ENCODE data around the gene MRPS31. TPM values are rescaled to one million over a fixed set of nuclear protein-coding genes. Genes with fewer than 3 reads are reported as not detected.
A peak's percentile ranks its signal among the peaks of the same experiment; 100 is the strongest.

MRPS31 gene
- total RNA-seq, 1 experiment from 2014 or later: 37.0 TPM

GRCh38 chr13:40803316-40803715 lies 32.3 kb upstream of the MRPS31 start:
- Histone ChIP-seq H3K27me3 (replicated peaks; ENCODE audit: control insufficient read depth, insufficient read depth, low read length) (no peaks in the 10 kb centered on the region), H3K4me3 (ENCODE audit: low read depth, low read length) (no peak overlapping the region), H3K4me1 (peaks cover 4% of the 10 kb centered on the region; the same call in 1 of the 2 replicates), H3K9me3 (no peaks in the 10 kb centered on the region), H3K36me3 (ENCODE audit: control insufficient read depth, insufficient read depth, low read length) (peaks cover 2% of the 10 kb centered on the region)
- BruUV-seq (replicated peaks): no TSS peak
- no peaks in the 10 kb centered on the region for H3K4me1 Mint-ChIP-seq (ENCODE audit: low read depth, unreplicated experiment)
- H3K4me3 Mint-ChIP-seq (ENCODE audit: unreplicated experiment): no peak overlapping the region
- ChIA-PET CTCF (no interaction called here), POLR2A (no interaction called here)
- H3K36me3 Mint-ChIP-seq (ENCODE audit: insufficient read depth, unreplicated experiment): peaks cover 50% of the 10 kb centered on the region
- TF ChIP-seq CTCF (IDR thresholded peaks at IDR 0.05; ENCODE audit: insufficient read depth in 1 of 2, low read depth in 1 of 2, low read length in 1 of 2, severe bottlenecking in 1 of 2, unreplicated experiment in 1 of 2): no peak
- no peak overlapping the region for H3K27ac Mint-ChIP-seq (ENCODE audit: unreplicated experiment)
- no peaks in the 10 kb centered on the region for H3K9me3 Mint-ChIP-seq (ENCODE audit: unreplicated experiment)
- intact Hi-C loops (cut with micrococcal nuclease; ENCODE audit: unreplicated experiment): no loop called here
- no peaks in the 10 kb centered on the region for H3K27me3 Mint-ChIP-seq (ENCODE audit: insufficient read depth, unreplicated experiment)
- no peak for DNase-seq

GRCh38 chr13:40801255-40802217 lies 30.5 kb upstream of the MRPS31 start:
- H3K36me3 ChIP-seq (ENCODE audit: control insufficient read depth, insufficient read depth, low read length): peaks cover 2% of the 10 kb centered on the region

More at GRCh38 chr13:40801255-40802217, 30.5 kb upstream of the MRPS31 start:
- no peaks in the 10 kb centered on the region for H3K27me3 Mint-ChIP-seq (ENCODE audit: insufficient read depth, unreplicated experiment)
- TF ChIP-seq CTCF (IDR thresholded peaks at IDR 0.05; ENCODE audit: insufficient read depth in 1 of 2, low read depth in 1 of 2, low read length in 1 of 2, severe bottlenecking in 1 of 2, unreplicated experiment in 1 of 2): no peak
- CTCF ChIA-PET: interaction anchor here (0.6 to 1.3 kb wide), 2 partner anchors 24 to 121 kb away, joined by 4 read pairs; no protein-coding TSS in a partner anchor
- H3K4me1 Mint-ChIP-seq (ENCODE audit: low read depth, unreplicated experiment): no peaks in the 10 kb centered on the region
- Histone ChIP-seq H3K4me1 (peaks cover 4% of the 10 kb centered on the region; the same call in 1 of the 2 replicates), H3K9me3 (no peaks in the 10 kb centered on the region), H3K27me3 (replicated peaks; ENCODE audit: control insufficient read depth, insufficient read depth, low read length) (no peaks in the 10 kb centered on the region), H3K4me3 (ENCODE audit: low read depth, low read length) (no peak overlapping the region)
- peak overlapping the region; percentile 17 for H3K27ac Mint-ChIP-seq (ENCODE audit: unreplicated experiment)
- no TSS peak for BruUV-seq (replicated peaks)
- peak in 1 of 2 experiments; percentile 28 for DNase-seq
- intact Hi-C loops (cut with micrococcal nuclease; ENCODE audit: unreplicated experiment): loop anchor here (1.0 kb wide), 1 partner anchor 12 kb away; the partner anchor contains the start of gene SLC25A15
- H3K9me3 Mint-ChIP-seq (ENCODE audit: unreplicated experiment): no peaks in the 10 kb centered on the region
- no peak overlapping the region for H3K4me3 Mint-ChIP-seq (ENCODE audit: unreplicated experiment)
- H3K36me3 Mint-ChIP-seq (ENCODE audit: insufficient read depth, unreplicated experiment): peaks cover 42% of the 10 kb centered on the region
- POLR2A ChIA-PET: interaction anchor here (0.6 kb wide), 1 partner anchor 659 kb away, joined by 3 read pairs; no protein-coding TSS in a partner anchor

All from Caco-2 (cell line).